HG03521 (cell line): Measurements from ENCODE around the gene IPMK.
"Not testable (repeated sequence)": the region's sequence is repeated elsewhere in the genome, so short reads cannot be mapped to it uniquely, and the experiment has no call there.

Experiments
- ATAC-seq: cut with Tn5 transposase; IDR thresholded peaks from one replicate; pipeline ENCODE4 v1.9.1; 2021; ENCODE audit warnings: mild to moderate bottlenecking, moderate library complexity; ENCODE audit not compliant: unreplicated experiment

IPMK gene

GRCh38 chr10:58268454-58268945, 806 bp upstream of the IPMK start:
- no peak for ATAC-seq

GRCh38 chr10:58266826-58267712, 625 bp downstream of the IPMK start:
- peak; percentile 1 for ATAC-seq

GRCh38 chr10:58266003-58266825, 1.5 kb downstream of the IPMK start:
- ATAC-seq = peak; percentile 19

- ATAC-seq = no peak
Observed at GRCh38 chr10:58265249-58265648, 2.4 kb downstream of the IPMK start.

GRCh38 chr10:58264780-58265179, 2.9 kb downstream of the IPMK start:
- no peak for ATAC-seq

- no peak for ATAC-seq
Observed at GRCh38 chr10:58262766-58263165, 4.9 kb downstream of the IPMK start.

GRCh38 chr10:58260334-58260733, 7.4 kb downstream of the IPMK start:
- ATAC-seq = no peak

- ATAC-seq = no peak
Observed at GRCh38 chr10:58258977-58259692, 8.6 kb downstream of the IPMK start.

GRCh38 chr10:58256013-58256780, 11.5 kb downstream of the IPMK start:
- ATAC-seq = not testable (repeated sequence)

- no peak for ATAC-seq
Observed at GRCh38 chr10:58254644-58255043, 13.1 kb downstream of the IPMK start.

- no peak for ATAC-seq
Observed at GRCh38 chr10:58253184-58253583, 14.5 kb downstream of the IPMK start.

- not testable (repeated sequence) for ATAC-seq
Observed at GRCh38 chr10:58244666-58245065, 23.0 kb downstream of the IPMK start.

GRCh38 chr10:58244242-58244641, 23.5 kb downstream of the IPMK start:
- ATAC-seq = not testable (repeated sequence)

GRCh38 chr10:58243801-58244200, 23.9 kb downstream of the IPMK start:
- ATAC-seq = not testable (repeated sequence)

GRCh38 chr10:58243269-58243668, 24.4 kb downstream of the IPMK start:
- ATAC-seq = no peak

GRCh38 chr10:58241346-58241745, 26.3 kb downstream of the IPMK start:
- ATAC-seq = no peak

- no peak for ATAC-seq
Observed at GRCh38 chr10:58240531-58240930, 27.2 kb downstream of the IPMK start.

GRCh38 chr10:58239561-58240169, 28.0 kb downstream of the IPMK start:
- no peak for ATAC-seq

- no peak for ATAC-seq
Observed at GRCh38 chr10:58237014-58237834, 30.5 kb downstream of the IPMK start.
